HepG2 (cell line): Measurements from ENCODE around the gene INTS1. TPM values are rescaled to one million over a fixed set of nuclear protein-coding genes. Genes with fewer than 3 reads are reported as not detected.

ENCODE experiments used
- BRD4 ChIP-seq: sonication (generic); formaldehyde crosslinking; IDR thresholded peaks from 2 replicates; pipeline ENCODE4 v1.4.0; 2020; ENCODE audit warnings: missing genetic modification reagents
- GATAD2A ChIP-seq: IDR thresholded peaks from 2 replicates; pipeline ENCODE4 v1.6.1; 2016
- HDAC2 ChIP-seq: sonication (generic); formaldehyde crosslinking; IDR thresholded peaks from 2 replicates; pipeline ENCODE4 v1.4.0; 2020; ENCODE audit warnings: missing genetic modification reagents
- HOXA5 ChIP-seq: sonication (generic); formaldehyde crosslinking; IDR thresholded peaks from 2 replicates; pipeline ENCODE4 v1.4.0; 2020; ENCODE audit warnings: missing genetic modification reagents
- JARID2 ChIP-seq: sonication (generic); formaldehyde crosslinking; IDR thresholded peaks from 2 replicates; pipeline ENCODE4 v1.8.1; 2023; ENCODE audit warnings: missing genetic modification reagents, inconsistent platforms; ENCODE audit not compliant: insufficient replicate concordance
- NPAS2 ChIP-seq: sonication (generic); formaldehyde crosslinking; IDR thresholded peaks from 2 replicates; pipeline ENCODE4 v1.8.0; 2022; ENCODE audit warnings: mild to moderate bottlenecking, missing genetic modification reagents, borderline replicate concordance
- PAF1 ChIP-seq: IDR thresholded peaks from 2 replicates; pipeline ENCODE4 v1.6.1; 2016; ENCODE audit warnings: missing genetic modification reagents, missing compliant biosample characterization
- RBM39 ChIP-seq: fragments of 200-400 bp; formaldehyde crosslinking; IDR thresholded peaks from one replicate; pipeline ENCODE4 v1.6.1; 2018; ENCODE audit warnings: antibody characterized with exemption, mild to moderate bottlenecking, low read depth, low read length; ENCODE audit not compliant: poor library complexity, severe bottlenecking
- ZBTB33 ChIP-seq: sonication (generic); formaldehyde crosslinking; IDR thresholded peaks from 2 replicates; pipeline ENCODE4 v1.4.0; 2020; ENCODE audit warnings: missing genetic modification reagents
- ZBTB37 ChIP-seq: sonication (generic); formaldehyde crosslinking; IDR thresholded peaks from 2 replicates; pipeline ENCODE4 v1.4.0; 2020; ENCODE audit warnings: mild to moderate bottlenecking, missing genetic modification reagents
- ZBTB42 ChIP-seq: sonication (generic); formaldehyde crosslinking; IDR thresholded peaks from 2 replicates; pipeline ENCODE4 v1.5.0; 2020; ENCODE audit warnings: mild to moderate bottlenecking, missing genetic modification reagents
- ZHX2 ChIP-seq, 2 experiments: sonication (generic) in 1 of 2; formaldehyde crosslinking in 1 of 2; IDR thresholded peaks; 2 replicates each; pipeline versions ENCODE4 v1.6.1 to v1.9.0; 2014 to 2022; ENCODE audit warnings: antibody characterized with exemption in 1 of 2, borderline replicate concordance in 1 of 2, inconsistent platforms in 1 of 2, low read depth in 1 of 2, missing genetic modification reagents in 1 of 2
- ZNF275 ChIP-seq: sonication (generic); formaldehyde crosslinking; IDR thresholded peaks from 2 replicates; pipeline ENCODE4 v1.8.0; 2022; ENCODE audit warnings: missing genetic modification reagents, mild to moderate bottlenecking, inconsistent platforms, borderline replicate concordance
- ZNF562 ChIP-seq: sonication (generic); formaldehyde crosslinking; IDR thresholded peaks from 2 replicates; pipeline ENCODE4 v1.8.0; 2022; ENCODE audit warnings: missing genetic modification reagents, borderline replicate concordance
- ZNF800 ChIP-seq: sonication (generic); formaldehyde crosslinking; IDR thresholded peaks from 2 replicates; pipeline ENCODE4 v1.4.0; 2020; ENCODE audit warnings: missing genetic modification reagents
- ZSCAN21 ChIP-seq: sonication (generic); formaldehyde crosslinking; IDR thresholded peaks from 2 replicates; pipeline ENCODE4 v1.8.0; 2022; ENCODE audit warnings: mild to moderate bottlenecking, missing genetic modification reagents, moderate library complexity, borderline replicate concordance
- polyA plus RNA-seq, 8 experiments: library from polyadenylated mRNA; depleted of rRNA in 3 of 8; stranded (reverse) in 7 of 8; unstranded in 1 of 8; fragments of >200 nt; fragmentation: Illumina TruSeq in 4 of 8; extraction: Trizol in 4 of 8; gene quantifications; 2 replicates each; pipeline versions ENCODE4 v1.2.1 to v1.2.3, GENCODE V29; 2011 to 2016; ENCODE audit warnings: low read depth in 4 of 8, missing spikeins in 1 of 8, mixed read lengths in 1 of 8; ENCODE audit not compliant: insufficient read depth in 1 of 8
- total RNA-seq, 5 experiments: library from RNA; depleted of rRNA; stranded (reverse); fragments of >200 nt; fragmentation: Illumina TruSeq; extraction: Trizol; gene quantifications; 2 replicates each; pipeline ENCODE4 v1.2.3, GENCODE V29; 2016; ENCODE audit warnings: low read depth in 1 of 5

INTS1 gene
- total and polyA plus RNA-seq, 2 of the 13 experiments (the other 11 are each of a cell fraction or from before 2014, with no cell fraction given): 13.7 to 29.0 TPM

GRCh38 chr7:1473864-1474512 lies 30.2 kb downstream of the INTS1 start (continued):
- TF ChIP-seq ZBTB33 (peak; percentile 100), JARID2 (CRISPR knock-in tag) (no peak), ZBTB42 (CRISPR knock-in tag) (no peak), BRD4 (0 out of 2 replicates have a peak, but pooled peaks have one; percentile 34), ZNF275 (CRISPR knock-in tag) (no peak), ZHX2 (IDR thresholded peaks at IDR 0.05; ENCODE audit: low read depth) (no peak), ZHX2 (CRISPR knock-in tag; IDR thresholded peaks at IDR 0.05; ENCODE audit: borderline replicate concordance) (no peak), HOXA5 (no peak), ZBTB37 (CRISPR knock-in tag) (no peak), GATAD2A (CRISPR knock-in tag) (peak; percentile 30; the same call in 1 of the 2 replicates), HDAC2 (CRISPR knock-in tag) (no peak), PAF1 (CRISPR knock-in tag) (no peak), ZNF562 (CRISPR knock-in tag) (no peak), RBM39 (no peak), NPAS2 (CRISPR knock-in tag) (no peak), ZSCAN21 (CRISPR knock-in tag) (peak; percentile 43; the same call in 1 of the 2 replicates), ZNF800 (CRISPR knock-in tag) (no peak)
